Measurements from ENCODE around the gene LCAT.

DNA sequence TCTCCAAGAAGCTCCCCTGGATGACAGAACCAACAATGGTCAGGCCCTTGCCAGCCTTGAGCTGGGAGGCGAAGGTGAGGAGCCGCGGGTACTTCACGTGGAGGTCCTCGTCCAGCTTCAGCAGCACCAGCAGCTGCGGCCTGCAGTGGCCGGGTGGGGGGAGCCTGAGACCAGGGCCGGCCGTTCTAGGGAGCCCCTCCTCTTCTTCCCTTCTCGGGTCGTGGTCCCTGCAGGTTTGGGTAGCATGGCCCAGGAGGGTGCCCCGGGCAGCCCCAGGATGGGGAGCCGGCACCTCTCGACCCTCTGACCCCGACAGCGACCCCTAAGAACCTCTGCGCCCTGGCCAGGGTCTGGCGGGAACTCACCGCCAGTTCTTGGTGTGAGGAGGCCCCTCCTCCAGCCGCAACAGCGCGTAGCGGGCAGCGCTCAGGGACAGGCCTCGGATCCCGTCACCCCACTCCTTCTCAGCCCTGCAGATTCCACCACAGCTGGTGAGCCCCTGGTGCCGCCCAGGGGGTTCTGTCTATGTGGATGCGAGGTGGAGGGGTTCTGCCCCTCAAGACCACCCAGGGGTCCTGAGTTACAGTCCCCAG lies 3.1 kb upstream of the LCAT start:
- TF ChIP-seq, protein P1, sequence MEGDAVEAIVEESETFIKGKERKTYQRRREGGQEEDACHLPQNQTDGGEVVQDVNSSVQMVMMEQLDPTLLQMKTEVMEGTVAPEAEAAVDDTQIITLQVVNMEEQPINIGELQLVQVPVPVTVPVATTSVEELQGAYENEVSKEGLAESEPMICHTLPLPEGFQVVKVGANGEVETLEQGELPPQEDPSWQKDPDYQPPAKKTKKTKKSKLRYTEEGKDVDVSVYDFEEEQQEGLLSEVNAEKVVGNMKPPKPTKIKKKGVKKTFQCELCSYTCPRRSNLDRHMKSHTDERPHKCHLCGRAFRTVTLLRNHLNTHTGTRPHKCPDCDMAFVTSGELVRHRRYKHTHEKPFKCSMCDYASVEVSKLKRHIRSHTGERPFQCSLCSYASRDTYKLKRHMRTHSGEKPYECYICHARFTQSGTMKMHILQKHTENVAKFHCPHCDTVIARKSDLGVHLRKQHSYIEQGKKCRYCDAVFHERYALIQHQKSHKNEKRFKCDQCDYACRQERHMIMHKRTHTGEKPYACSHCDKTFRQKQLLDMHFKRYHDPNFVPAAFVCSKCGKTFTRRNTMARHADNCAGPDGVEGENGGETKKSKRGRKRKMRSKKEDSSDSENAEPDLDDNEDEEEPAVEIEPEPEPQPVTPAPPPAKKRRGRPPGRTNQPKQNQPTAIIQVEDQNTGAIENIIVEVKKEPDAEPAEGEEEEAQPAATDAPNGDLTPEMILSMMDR (IDR thresholded peaks at IDR 0.05): no peak
- no peak for TF ChIP-seq POLR2AphosphoS5 (IDR thresholded peaks at IDR 0.05)
- no peak for TF ChIP-seq POLR2A (IDR thresholded peaks at IDR 0.05)

Measured in prostate gland (tissue), 2 donors.